NAMALWA (cell line): ENCODE measurements around the gene CCNYL1.
A peak's percentile ranks its signal among the peaks of the same experiment; 100 is the strongest.
"Not testable (repeated sequence)": the region's sequence is repeated elsewhere in the genome, so short reads cannot be mapped to it uniquely, and the experiment has no call there.

Experiments used
- DNase-seq: peaks from one replicate; pipeline ENCODE4 v3.0.0-alpha.2; 2015; ENCODE audit warnings: low spot score

CCNYL1 gene

DNA sequence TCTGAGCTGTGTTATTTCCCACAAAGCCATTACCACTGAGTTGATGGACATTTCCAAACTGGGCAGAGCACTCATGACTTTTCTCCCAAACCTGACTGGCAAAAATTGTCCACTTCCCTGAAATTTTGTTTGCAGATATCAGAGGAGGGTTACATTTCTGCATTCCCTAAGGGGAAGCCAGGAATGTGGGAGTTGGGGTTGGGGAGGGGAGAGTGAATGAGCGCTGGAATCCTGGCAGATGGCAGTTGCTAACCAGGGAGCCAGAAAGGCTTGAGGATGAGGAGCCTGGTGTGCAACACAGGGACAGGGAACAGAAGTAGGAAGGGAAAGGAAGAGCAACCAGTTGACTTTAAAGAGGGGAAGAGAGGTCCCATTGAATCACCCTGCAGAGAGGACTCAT, 14.0 kb upstream of the CCNYL1 start:
- no peak for DNase-seq

DNA sequence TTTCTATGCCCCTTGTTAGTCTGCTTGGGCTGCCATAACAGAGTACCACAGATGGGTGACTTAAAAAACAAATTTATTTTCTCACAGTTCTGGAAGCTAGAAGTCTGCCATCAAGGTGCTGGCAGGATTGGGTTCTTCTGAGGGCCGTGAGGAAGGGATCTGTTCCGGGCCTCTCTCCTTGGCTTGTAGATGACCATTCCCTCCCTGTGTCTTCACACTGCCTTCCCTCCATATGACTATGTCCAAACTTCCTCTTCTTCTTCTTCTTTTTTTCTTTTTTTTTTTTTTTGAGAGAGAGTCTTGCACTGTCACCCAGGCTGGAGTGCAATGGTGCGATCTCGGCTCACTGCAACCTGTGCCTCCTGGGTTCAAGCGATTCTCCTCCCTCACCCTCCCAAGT, 13.1 kb upstream of the CCNYL1 start:
- no peak for DNase-seq

DNA sequence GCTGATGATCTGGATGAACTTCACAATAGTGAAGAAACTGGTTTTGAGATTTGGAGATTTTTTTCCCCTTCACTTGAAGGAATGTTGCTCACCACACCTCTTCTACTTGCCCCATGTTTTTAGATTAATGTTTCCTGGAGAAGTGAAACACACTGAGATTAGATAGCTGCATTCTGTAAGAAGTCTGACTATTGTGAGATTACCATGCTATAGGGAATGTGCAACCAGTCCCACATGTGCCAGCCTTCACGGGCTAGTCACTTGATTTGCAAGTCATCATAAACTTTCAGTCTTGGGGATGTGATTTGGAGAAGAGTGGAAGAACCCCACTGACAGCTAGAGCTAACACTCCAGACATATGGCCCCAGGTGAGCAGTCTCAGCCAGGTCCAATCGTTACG, 7.4 kb upstream of the CCNYL1 start:
- DNase-seq: no peak

DNA sequence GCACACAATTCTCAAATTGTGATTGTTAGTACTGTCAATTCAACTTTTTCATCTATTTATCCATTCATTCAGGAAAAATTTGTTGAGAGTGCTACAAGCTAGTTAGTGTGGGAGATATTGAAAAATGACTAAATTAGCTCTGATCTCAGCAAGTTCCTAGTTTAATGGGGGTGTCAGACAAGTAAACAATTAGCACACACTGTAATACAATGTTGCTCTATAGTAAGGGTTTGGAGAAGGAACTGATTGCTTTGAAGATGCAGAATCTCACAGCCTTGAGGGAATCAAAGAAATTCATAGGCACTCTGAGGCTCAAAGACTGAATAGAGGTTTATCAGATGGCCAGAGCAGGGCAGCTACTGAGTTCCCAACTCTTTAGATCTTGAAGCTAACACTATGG, 6.8 kb upstream of the CCNYL1 start:
- DNase-seq: no peak

DNA sequence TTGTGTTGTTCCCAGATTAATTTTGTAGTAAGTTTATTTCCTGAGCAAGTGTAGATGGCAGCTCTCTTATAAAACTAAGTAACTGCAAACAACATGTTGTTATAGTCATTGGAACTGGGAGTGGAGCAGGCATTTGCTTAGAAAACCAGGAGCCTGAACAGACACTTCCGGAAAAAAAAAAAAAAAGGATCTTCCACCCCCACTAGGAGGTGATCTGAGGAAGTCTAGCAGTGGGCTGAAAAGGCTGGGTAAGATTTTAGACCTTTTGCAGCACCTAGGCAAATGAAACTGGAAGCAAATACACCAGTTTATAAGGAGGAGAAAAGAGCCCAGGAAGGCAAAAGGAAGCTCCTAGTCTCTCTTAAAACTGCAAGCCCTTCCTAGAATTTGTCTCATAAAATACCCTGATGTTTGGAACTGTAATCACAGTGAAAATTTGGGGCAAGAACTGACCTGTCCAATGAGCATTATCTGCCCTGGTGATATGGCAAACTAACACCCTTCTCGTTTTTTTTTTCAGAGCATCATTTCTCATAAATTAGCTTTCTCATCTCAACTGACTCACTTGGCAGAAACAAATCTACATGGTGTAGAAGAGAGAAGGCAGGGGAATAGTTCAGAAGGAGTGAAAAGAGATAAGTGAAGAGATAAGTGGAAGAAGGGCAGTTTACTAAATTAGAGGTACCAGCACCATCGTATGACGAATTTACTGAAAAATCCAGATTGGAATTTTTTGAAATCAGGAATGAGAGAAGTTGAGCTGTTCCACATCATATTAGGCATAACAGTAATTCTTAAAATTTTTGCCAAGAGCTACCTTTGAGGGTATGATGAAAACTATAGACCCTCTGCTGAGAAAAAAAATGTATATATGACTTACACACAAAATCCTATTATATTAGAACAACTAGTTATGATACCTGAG, 4.2 kb upstream of the CCNYL1 start:
- DNase-seq: no peak

DNA sequence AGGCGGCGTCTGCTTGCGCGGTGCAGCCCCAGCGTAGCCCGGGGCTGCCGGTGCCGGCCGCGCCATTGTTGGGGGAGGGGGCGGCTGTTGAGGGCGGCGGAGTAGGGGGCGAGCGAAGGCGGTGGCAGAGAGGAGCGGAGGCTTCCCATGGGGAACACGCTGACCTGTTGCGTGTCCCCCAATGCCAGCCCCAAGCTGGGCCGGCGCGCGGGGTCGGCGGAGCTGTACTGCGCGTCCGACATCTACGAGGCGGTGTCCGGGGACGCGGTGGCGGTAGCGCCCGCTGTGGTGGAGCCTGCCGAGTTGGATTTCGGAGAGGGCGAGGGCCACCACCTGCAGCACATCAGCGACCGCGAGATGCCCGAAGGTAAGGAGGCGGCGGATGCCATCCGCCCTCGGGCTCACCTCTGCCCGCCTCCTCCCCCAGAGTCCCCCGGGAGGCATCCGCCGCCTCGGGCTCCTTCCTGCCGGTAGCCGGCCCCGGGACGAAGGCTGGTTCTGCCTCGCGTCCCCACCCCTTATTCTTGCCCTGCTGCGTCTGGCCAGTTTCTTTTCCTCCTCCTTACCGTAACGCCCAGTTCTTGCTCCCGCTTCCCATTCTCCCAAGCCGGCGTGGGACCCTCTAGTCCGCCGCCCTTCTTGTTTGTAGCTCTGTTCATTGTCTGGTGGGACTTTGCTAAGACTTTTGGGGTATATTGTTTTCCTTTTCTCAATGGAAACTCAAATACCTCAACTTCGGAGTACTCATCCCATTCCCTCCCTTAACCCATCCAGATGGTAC, 500 bp downstream of the CCNYL1 start:
- peak; percentile 57 for DNase-seq

DNA sequence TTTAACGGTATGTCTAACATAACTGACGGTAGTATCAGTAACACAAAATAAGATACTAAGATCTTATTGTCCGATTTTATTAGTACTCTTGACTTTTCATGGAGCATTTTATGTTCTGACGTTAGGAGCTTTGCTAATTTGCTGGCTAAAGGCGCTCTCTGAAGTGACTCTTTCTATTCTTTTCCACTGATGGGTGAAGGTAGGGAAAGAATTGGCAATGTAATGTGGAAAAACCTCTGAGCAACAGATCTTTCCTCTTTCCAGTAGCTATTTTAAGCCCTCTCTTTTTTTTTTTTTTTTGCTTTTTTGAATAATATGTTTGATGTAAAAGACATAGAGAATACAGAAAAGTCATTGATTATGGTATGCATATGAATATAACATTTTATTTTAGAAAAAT, 4.6 kb downstream of the CCNYL1 start:
- DNase-seq: no peak

DNA sequence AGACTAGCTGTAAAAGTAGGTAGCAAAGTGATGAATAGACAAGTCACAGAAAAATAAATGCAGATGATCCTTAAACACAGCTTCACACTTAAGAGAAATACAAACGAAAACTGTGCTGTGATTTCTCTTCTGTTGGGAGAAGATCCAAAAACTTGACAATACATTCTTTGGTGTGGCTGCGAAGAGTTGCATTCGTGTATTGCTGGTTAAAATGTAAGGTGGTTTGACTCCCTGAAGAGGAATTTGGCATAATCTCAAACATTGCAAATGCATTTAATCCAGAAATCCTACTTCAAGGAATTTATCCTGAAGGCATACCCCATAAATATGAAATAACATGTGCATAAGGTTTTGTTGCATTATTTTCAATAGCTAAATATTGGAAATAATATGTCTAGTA, 7.1 kb downstream of the CCNYL1 start:
- no peak for DNase-seq

DNA sequence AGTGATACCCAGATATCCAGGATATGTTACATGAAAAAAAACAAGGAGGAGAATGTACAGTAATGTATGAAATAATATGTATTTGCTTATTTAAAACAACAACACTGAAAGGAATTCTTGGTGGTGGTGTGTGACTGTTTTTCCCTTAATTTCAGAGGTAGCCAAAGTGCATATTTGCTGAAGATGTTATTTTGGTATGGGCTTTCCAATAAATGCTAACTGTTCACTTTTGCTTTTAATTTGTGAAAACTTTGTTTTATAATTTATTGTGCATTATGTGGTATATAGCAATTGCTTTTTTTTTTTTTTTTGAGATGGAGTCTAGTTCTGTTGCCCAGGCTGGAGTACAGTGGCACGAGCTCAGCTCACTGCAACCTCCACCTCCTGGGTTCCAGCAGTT, 7.6 kb downstream of the CCNYL1 start:
- DNase-seq: no peak

DNA sequence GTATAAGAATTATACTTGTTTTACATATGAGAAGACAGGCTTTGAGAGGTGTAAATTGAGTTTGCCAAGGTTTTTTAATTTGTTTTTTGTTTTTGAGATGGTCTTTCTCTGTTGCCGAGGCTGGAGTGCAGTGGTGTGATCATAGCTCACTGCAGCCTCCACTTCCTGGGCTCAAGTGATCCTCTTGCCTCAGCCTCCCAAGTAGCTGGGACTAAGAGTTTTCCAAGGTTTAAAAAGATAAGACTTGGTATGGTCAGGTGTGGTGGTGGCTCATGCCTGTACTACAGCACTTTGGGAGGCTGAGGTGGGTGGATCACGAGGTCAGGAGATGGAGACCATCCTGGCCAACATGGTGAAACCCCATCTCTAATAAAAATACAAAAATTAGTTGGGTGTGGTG, 8.2 kb downstream of the CCNYL1 start:
- DNase-seq: not testable (repeated sequence)

DNA sequence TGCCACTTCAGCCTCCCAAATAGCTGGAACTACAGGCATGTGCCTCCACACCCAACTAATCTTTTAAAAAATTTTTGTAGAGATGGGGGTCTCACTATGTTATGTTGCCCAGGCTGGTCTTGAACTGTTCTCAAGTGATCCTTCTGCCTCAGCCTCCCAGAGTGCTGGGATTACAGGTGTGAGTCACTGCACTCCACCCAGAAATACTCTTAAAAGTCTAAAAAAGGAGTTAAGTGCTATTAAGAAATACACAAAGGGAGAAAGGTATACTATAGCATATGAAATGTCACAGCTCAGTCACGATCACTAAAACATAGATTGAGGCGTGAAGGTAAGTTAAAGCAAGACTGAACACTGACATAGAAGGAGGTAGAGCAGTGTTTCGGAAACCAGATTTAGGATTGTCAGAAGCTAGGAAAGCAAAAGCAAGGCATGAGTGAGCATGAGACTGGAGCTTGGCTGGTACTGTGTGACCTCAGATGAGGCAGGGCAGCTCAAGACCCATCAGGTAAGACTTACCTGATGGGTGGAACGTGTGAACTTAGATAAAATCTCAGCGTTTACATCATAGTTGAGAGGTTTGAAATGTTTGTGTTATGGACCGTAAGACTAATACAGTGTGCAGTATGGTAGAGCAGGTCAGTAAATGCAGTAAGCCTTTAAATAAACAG, 9.2 kb downstream of the CCNYL1 start:
- no peak for DNase-seq

DNA sequence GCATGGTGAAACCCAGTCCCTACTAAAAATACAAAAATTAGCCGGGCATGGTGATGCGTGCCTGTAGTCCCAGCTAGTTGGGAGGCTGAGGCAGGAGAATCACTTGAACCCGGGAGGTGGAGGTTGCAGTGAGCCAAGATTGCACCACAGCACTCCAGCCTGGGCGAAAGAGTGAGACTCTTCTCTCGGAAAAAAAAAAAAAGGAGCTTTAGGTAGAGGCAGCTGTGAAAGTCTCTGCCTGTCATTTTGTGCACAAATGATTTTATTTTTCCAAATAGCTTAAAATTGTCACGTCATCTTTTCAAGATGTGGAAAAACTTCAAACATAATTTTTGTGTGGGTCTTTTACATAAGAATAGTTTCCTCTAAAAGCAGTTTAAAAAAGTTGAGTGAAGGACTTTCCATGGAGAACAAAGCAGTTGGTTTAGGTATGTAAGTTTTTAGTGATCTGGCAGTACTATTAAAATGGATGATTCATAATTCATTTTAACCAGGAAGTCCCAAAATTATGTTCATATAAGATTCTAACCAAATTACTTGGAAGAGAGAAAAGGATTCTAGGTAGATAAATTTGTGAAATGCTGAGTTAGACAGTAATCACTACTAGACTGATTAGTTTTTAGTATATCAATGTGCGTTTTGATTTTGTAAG, 11.5 kb downstream of the CCNYL1 start:
- no peak for DNase-seq

DNA sequence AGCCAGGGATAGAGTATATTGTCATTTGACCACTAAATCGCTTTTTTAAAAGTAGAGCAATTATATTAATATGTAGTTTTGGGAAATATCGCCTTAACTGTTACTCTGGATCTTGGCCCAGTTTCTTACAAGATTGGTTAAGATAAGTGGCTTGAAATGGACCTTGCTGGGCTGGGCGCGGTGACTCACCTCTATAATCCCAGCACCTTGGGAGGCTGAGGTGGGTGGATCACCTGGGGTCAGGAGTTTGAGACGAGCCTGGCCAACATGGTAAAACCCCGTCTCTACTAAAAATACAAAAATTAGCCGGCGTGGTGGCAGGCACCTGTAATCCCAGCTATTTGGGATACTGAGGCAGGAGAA, 12.0 kb downstream of the CCNYL1 start:
- not testable (repeated sequence) for DNase-seq

DNA sequence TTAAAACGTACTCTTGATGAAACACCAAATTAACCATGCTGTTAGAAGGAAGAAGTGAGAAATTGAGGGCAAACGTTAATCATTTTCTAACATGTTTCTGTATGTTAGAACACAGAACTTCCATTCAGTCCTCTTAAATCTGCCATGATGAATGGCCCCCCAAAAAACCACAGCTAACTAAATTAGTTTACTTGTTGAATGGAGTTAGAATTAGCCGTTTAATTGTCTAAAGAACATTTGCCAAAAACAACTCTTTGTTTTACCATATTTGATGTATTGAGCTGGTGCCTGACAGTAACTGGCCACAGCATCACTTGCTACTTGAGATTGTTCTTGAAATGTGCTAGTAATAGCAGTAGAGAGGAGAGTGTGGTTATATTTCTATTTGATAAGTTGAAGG, 12.7 kb downstream of the CCNYL1 start:
- no peak for DNase-seq

DNA sequence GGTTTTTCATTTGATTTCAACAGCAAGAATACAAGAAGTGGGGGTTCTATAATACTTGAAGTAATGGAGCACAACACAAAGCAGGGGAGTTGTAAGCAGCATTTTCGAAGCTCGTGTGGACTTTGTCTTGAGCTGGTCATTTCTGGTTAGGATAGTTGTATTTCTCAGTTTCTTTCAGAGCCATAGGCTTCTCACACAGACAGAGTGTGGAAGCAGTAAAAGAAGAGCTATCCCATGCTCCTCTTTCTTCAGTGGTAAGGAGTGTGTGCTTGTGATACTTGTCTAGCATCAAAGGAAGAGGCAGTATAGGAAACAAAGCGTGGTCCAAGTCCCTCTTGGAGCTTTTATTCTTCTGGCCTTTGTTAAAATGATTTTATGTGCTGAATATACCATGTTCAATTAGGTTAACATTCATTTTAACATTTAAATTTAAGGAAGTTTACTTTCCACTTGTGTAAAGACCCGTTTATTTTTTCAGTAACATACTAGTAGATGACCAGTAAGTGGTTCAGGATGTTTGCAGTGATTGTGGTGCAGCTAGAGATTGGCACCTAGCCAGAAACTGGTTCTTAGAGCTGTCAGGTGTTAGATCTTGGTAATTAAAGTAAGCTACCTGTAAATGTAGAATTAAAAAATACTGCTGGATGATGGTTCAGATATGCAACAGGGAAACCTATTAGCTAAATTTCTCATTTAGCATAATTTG, 14.6 kb downstream of the CCNYL1 start:
- DNase-seq: peak; percentile 53

DNA sequence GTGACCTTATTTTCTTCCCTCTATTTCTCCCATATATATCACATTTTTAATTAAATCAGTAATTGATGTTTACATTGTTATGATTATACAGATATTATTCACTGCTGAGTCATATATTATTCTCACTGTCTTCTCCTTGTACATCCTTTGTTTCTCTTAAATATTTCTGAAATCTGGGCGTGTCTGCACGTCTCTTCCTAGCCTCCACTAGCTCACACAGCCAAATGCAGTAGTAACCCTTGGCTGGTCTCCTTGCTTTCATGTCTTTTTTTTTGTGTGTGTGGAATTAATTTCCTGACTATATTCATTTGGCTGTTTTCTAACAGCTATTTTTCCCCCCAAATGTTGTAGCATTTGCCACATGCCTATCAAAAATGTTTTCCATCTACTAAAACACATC, 15.8 kb downstream of the CCNYL1 start:
- DNase-seq: no peak

DNA sequence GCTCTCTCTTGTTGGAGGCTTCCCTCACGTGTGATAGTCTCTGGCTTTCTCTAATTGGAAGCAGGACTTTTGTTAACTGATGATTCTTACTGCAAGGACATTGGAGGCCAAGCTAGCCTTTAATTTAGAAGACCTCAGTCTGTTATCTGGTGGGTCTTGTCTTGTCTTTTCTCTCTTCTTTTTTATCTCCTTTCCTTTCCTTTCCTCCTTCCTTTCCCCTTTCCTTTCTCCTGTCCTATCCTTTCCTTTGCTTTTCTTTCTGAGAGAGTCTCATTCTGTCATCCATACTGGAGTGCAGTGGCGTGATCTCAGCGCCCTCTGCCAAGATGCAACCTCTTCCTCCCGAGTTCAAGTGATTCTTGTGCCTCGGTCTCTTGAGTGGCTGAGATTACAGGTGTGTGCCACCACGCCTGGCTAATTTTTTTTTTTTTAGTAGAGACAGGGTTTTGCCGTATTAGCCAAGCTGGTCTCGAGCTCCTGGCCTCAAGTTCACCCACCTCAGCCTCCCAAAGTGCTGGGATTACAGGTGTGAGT, 18.1 kb downstream of the CCNYL1 start:
- DNase-seq: no peak

DNA sequence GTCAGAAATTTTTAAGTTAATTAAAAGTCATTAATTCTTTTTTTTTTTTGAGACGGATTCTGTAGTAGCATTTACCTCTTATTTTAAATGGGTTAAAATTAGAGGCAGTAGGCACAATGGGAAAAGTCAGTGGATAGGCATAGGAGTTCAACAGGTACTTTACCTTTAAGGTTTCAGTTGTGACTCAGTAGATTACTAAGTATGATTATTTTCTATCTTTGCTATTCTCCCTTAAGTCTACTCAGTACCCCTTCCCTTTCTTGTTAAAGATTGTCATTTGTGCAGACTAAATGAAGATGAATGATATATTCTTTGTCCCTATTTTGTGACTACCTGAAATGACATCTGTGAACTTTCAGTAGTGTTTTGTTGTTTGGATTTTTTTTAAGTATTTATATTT, 19.7 kb downstream of the CCNYL1 start:
- DNase-seq: no peak

DNA sequence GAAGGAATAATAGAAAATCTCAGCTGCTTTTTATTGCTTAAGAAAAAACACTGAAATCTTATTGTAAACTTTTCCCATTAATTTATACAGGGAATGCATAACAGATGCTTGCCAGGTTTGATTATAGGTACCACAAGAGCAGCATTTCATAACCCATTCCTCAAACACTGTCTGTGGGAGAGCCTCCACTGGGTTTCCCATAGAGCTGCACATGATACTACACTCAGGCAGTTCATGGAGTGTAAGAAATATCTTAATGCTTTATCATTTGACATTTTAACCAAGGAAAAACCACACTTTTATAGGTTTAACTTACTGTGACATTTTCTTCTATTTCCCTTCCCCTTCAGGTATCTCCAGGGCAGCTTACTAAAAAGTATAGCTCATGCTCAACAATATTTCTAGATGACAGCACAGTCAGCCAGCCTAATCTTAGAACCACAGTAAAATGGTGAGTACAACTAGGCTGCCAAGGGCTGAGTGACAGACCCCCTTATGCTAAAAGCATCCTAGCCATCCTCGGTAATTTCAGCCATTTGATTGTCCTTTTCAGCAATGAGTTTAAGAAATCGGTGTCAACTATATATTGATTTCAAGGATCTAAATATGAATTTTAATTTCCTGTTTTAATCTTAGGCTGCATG, 22.3 kb downstream of the CCNYL1 start:
- DNase-seq: no peak

DNA sequence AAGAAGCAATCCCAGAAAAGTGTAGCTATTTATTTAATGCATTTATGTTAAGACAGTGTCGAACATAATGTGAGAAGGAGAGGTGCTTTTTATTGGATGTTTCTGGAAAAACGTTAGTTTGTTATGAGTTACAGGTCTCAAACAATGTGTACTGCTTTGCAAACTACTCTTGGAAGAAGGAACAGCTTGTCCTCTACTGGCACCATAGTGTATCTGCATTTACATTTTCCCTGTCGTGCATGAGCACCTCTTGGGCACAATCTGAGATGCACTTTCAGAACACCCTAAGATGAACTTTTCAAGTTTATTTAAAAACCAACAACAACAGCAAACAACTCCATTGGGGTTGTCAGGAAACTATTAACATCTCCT, 22.8 kb downstream of the CCNYL1 start:
- peak; percentile 42 for DNase-seq
